ENCODE measurements around the gene PLCB1.
A peak's percentile ranks its signal among the peaks of the same experiment; 100 is the strongest.

The PLCB1 gene

DNA sequence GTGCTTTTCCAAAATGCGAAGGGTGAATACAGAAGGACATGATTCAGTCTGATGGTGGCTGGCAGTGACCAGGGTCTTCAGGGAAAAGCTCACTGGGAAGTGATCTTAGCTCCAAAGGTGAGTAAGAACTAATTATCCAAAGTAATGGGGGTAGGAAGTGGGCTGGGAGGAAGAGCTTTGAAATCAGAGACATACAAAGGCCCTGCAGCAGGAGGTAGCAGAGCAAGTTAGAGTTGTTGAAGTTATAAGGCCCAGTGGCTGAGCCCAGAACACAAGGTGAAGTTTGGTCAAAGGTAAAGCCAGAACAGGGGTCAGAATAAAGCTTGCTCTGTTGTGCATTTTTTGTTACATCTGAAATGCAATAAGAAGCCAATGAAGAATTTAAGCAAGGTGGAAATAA is 81.2 kb downstream of the PLCB1 start:
- no peak for DNase-seq

DNA sequence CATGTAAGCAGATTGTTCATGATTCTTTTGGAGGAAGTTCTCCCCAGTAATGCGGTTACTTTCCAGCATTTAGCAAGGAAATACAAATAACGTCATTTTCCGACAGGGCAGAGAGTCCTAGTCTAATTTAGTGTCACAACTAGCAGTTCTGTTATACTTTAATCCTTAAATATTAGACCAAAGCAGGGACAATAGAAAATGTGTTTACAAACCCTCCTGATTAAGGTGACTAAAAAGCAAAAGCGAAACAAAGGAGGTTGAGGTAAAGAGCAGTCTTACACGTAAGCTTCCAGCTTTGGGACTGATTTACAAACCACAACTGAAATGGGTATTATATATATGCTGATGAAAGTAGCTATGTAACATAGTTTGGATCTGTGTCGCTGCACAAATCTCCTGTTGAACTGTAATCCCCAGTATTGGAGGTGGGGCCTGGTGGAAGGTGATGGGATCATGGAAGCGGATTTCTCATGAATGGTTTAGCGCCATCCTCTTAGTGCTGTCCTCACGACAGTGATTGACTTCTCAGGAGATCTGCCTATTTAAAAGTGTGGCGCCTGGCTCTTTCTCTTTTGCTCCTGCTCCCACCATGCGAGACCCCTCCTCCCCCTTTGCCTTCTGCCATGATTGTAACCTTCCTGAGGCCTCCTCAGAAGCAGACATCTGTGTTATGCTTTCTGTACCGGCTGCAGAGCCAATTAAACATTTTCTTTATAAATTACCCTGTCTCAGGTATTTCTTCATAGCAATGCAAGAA is 81.9 kb downstream of the PLCB1 start:
- no peak for DNase-seq

- no peak for DNase-seq
Measured at GRCh38 chr20:8215361-8215781, 83.3 kb downstream of the PLCB1 start.

GRCh38 chr20:8216375-8217200 is 84.5 kb downstream of the PLCB1 start:
- no peak for DNase-seq

DNA sequence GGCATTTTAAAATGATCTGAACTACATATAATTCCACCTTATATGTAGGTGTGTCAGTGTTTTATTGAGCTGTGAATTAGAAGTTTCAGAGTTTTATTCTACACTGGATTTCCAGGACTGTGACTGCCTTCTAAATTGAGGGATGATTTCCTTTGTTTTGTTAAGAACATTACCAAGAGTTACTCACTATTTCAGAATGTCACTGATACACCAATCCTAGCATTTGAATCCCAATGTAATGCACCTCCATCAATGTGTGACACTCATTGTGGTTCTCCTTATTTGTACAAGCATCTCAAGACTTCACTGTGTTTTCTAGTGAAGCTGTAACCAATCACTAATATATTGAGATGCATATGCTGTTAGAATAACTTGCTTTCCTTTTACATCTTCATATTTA is 86.8 kb downstream of the PLCB1 start:
- no peak for DNase-seq

- no peak for DNase-seq
Measured at GRCh38 chr20:8219403-8219802, 87.3 kb downstream of the PLCB1 start.

DNA sequence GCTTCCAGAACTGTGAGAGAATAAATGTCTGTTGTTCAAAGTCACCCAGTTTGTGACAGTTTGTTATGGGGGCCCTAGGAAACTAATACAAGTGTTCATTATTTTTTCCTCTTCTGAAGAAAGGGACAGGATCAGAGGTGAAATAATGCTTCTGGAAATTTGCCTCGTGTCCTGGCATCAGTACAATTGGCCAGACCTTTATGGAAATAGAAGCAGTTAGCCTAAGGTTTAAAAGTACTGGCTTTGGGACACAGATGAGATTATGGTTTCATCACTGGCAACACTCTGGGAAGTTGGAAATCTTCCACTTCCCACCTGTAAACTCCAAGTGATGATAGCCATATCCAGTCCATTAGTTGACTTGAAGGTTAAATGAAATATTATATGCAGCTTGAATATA is 88.7 kb downstream of the PLCB1 start:
- DNase-seq, result no peak

- no peak for DNase-seq
Measured at GRCh38 chr20:8221887-8222419, 89.9 kb downstream of the PLCB1 start.

DNA sequence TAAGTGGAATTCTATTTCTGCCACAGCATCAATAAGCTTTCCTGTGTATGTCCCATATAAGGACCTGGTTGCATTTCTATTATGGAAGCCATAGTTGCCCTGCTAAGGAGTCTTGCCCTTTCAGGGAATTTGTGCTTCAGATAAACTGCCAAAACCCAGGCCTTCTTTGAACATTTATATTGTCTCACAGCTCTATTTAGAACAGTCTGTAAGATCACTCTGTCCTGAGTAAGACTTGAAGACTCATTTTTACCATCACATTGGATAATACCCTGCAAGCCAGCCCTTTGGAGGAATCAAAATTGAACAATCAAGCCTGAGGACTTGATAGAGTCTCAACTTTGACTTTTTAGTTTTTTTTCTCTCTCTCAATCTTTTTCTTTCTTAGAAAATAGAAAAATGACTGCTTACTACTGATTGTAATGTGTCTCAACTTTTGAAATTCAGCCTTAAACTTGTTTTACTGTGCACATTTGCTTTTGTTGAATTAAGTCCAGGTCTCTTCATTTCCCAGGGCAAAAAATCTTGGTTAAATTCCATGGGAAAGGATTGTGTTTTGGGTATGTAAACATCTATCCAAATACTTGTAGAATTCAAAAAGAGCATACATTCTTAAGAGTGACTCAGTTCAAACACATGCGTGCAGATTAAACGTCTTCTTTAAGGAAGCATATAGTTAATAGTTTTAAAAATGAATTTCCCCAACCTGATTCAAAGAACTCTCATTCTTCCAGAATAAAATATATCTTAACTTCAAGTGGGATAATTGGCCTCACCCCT is 91.2 kb downstream of the PLCB1 start:
- no peak for DNase-seq

DNA sequence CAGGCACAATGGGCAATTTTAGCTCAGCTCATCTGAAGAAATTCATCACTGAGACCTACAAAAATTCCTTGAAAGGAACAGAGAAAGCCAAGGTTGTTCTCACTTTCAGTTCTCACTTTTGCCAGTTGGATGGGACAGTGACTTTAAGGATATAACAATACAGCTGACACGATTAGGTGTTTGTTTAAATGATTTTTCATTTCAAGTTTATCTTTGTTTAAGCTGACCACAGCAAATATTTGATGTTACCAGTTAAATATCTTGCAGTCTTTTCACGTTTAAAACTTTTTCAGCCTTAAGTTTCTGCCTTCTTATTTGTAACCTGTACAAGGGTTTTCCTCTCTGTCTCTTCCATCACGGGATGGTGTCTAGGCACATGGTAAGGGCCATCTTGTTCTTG is 93.6 kb downstream of the PLCB1 start:
- no peak for DNase-seq

- no peak for DNase-seq
Measured at GRCh38 chr20:8226106-8226505, 94.0 kb downstream of the PLCB1 start.

- no peak for DNase-seq
Measured at GRCh38 chr20:8227293-8227692, 95.2 kb downstream of the PLCB1 start.

- DNase-seq, result peak; percentile 55
Measured at GRCh38 chr20:8228315-8228714, 96.2 kb downstream of the PLCB1 start.

DNA sequence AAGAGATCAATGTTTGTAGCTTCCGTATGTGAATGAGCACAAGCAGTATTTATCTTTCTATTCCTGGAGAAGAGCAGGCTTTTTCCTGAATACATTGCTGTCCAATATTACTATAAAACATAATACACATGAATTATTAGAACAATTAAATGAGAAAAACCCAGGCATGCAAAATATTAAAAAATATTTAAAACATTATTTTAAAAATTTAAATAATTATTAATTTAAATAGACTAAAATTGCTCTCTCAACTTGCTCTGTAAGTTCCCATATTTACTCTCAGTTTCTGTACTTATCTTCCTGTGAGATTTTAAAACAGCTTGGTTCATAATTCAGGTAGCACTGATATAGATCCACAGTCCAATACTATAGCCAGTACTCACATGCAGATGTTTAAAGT is 97.0 kb downstream of the PLCB1 start:
- DNase-seq, result no peak

GRCh38 chr20:8231038-8231437 is 99.0 kb downstream of the PLCB1 start:
- no peak for DNase-seq

- DNase-seq, result no peak
Measured at GRCh38 chr20:8232332-8232731, 100.3 kb downstream of the PLCB1 start.

DNA sequence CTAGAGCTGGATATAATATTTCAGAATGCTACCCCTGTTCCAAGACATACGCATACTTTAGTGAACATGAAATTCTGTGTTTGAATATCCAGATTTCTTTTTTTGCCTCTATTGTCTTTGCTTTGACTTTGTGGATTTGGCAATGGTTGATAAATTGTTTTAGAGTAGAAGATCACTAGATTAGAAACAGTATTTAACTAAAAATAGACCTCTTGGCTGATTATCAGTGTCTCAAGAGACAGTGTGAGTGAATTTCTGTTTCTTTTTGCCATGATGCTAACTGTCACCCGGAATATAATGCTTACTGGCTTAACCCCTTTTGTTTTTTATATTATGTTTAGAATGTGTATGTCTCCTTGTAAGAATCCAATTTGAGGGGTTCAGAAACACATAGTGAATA is 102.5 kb downstream of the PLCB1 start:
- DNase-seq, result no peak

DNA sequence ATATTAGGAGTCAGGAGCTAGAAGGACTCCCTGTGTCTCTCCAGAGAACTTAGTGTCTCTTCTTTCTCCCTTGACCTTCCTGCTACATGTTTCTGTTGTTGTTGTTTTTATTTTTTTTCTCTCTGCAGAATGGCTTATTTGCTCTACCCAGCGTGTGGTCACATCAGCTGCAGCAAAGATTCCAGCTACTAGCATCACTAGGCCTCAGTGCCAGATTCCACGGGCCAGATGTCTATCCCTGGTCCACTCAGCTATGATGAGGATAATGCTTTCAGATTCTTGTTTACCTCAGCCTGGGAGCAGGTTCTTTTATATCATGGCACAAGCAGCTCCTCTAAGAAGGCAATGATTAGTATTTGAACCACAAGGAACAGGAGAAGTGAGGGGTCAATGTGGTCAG is 110.0 kb downstream of the PLCB1 start:
- no peak for DNase-seq

DNA sequence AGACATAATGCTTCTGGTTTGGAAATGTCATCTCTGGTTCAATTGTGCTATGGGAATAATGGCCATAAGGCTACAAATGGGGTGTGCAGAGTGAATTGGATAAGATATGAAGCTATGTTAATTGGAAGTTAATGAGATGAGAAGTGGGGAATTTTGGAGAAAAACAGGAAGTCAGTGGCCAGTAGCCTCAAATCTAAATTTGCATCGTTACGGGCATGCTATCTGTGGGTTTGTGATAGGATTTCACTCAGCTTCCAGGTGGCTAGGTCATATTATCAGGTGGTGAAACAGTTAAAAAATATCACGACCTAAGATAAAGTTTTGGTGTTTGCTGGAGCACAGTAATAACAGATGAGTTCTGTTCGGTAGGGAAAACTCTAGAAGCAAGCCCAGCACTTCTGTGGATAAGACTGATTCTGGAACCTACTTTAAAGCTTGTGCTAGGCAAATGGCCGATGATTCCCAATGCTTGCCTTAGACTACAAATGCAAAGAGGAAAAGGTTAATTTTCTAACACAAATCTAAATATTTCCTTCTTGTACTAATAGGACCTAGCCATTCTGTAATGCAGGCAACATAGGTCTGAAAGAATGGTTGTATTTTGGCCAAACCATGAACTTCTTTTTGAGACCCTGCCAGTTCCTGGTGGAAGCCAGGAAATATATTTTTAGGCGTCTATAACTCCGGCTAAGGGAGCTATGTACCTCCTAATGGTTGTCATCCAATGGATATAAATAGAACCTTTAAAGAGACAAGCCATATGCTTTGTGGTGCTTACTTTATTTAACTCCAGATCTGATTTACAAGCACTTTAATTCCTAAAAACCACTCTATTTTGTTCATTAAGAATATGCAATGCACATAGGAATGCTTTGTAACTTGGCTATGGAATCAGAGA is 111.0 kb downstream of the PLCB1 start:
- DNase-seq, result no peak

DNA sequence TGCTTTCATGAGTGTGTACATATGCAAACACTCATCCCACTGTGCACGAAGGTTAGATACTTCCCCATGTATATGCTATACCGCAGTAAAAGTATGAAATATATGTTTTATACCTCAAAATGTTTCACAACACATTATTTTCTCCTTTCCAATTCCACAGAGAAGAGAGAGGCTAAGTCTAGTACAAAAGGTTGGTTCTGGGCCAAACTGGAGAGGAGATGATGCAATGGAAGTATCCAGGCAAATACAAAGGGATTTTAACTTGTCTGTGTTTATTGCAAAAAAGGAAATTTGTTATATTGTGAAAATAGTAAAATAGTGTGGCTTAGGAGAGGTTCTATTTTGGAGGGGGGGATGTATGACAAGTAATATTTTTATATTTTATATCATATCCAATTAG is 112.6 kb downstream of the PLCB1 start:
- peak; percentile 37 for DNase-seq

GRCh38 chr20:8246153-8246552 is 114.1 kb downstream of the PLCB1 start:
- no peak for DNase-seq

- no peak for DNase-seq
Measured at GRCh38 chr20:8246716-8247115, 114.7 kb downstream of the PLCB1 start.

Measured in NCI-H2029 (cell line).